Activated T-cell treated with anti-CD3 and anti-CD28 coated beads, Interleukin-2, amount 50 U/mL, for 4 hours (primary cell): Measurements from ENCODE around the gene FHOD3. TPM values are rescaled to one million over a fixed set of nuclear protein-coding genes. Genes with fewer than 3 reads are reported as not detected.

Experiments
- total RNA-seq, 3 donors: library from RNA; stranded (reverse); gene quantifications; one replicate each; pipeline ENCODE4 v1.2.1, GENCODE V29; 2021

Gene FHOD3
- total RNA-seq, 3 donors from 2014 or later, result 0.13 TPM; not detected in 2

Other genes starting within 250 kb of the FHOD3 start
- gene RPRD1A, start 230.2 kb upstream of the FHOD3 start, total RNA-seq, result 10 to 100 TPM; 19.7 to 23.4 (median 21.7) TPM
- 10 to 100 TPM; 39.4 to 44.5 (median 40.1) TPM for gene SLC39A6, start 168.4 kb upstream of the FHOD3 start, total RNA-seq
- gene ELP2, start 167.8 kb upstream of the FHOD3 start, total RNA-seq, result 100 to 1,000 TPM in 1 of 3 donors, 10 to 100 TPM in 2; 91.2 to 114 (median 99.2) TPM
- under 1 TPM; 0.03 to 0.34 (median 0.05) TPM for gene MOCOS, start 110.2 kb upstream of the FHOD3 start, total RNA-seq